CD4-positive, alpha-beta T cell treated with Interleukin-21 for 1 hour (primary cell): ENCODE data around the gene NADK2.

Experiments
- DNase-seq: peaks from one replicate; pipeline ENCODE4 v3.0.0-alpha.2; 2020

The NADK2 gene

DNA sequence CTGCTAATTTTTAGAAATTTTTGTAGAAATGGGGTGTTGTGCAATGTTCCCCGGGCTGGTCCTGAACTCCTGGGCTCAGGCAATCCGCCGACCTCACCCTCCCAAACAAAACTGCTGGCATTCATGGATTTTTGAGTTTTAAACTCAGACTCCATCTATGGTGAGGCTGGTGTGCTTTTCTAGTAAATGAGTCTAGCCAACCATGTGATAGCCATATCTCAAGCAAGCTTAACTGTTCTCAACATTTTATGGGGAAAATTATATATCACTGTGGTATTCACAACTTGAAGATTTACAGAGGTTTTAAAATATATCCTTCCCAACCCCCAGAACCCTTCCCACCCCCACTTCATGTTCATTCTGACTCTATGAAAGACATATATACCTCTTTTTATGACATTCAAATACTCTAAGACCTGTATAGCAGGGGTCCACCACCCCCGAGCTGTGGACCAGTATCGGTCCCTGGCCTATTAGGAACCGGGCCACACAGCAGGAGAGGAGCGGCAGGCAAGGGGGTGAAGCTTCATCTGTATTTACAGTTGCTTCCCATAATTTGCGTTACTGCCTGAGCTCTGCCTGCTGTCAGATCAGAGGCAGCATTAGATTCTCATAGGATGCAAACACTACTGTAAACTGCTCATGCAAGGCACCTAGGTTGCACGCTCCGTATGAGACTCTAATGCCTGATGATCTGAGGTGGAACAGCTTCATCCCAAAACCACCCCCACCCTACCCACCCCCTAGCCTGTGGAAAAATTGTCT, 4.5 kb upstream of the NADK2 start:
- no peak for DNase-seq

GRCh38 chr5:36244076-36244475, 2.4 kb upstream of the NADK2 start:
- DNase-seq, result no peak

DNA sequence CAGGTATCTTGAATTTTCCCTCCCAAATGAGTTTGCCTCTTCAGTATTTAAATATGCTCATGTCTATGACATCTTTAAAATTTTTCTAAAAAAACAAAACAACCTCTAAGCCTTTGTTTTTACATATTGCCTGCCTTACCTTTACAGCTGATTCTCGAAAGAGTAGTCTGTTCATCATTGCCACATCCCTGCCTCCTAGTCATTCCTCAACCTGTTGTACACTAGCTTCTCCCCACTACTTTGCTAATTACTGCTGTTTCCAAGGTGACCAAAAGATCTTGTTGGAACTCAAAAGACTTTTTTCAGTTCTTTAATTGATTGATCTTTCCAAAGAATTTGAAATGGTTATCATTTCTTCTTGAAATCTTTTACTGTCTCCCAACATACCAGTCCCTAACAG, 1.9 kb upstream of the NADK2 start:
- no peak for DNase-seq

GRCh38 chr5:36242534-36243485, 1.1 kb upstream of the NADK2 start:
- DNase-seq, result no peak

GRCh38 chr5:36240779-36241630, 720 bp downstream of the NADK2 start:
- DNase-seq, result peak; percentile 17

- DNase-seq, result no peak
Observed at GRCh38 chr5:36239370-36240293, 2.1 kb downstream of the NADK2 start.

DNA sequence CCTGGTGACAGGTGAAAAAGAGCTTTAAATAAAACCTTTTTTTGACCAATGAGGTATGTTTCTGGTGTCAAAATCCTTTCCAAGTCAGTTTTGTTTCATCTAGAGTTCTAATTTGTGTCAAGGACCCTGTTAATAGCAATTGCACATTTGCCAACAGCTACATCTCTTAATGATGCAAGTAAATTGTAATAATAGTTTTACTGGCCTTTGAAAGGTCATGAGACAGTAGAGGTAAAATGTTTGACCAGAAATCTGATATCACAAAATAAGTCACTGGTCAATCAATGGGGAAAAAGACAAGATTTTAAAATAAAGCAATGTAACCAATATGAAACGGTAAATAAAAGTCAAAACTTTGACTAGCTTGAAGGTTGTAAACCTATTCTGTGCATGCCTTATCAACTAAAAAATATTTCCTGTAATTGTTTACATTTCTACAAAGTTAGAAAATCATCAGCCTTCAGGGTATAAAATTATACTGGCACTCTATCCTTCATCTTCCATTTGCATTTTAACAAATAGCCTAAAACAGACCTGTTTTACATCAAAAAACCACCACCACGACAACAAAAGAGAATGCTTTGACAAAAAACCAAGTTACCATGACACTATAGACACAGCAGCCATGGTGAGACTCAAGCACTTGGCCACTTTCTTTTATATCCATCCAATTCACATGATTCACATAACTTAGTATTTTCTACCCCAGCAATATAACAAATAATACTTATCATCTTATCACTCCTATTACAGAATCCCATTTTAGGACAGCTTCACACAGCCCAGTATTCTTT, 3.0 kb downstream of the NADK2 start:
- no peak for DNase-seq

GRCh38 chr5:36237751-36238150, 4.0 kb downstream of the NADK2 start:
- no peak for DNase-seq

DNA sequence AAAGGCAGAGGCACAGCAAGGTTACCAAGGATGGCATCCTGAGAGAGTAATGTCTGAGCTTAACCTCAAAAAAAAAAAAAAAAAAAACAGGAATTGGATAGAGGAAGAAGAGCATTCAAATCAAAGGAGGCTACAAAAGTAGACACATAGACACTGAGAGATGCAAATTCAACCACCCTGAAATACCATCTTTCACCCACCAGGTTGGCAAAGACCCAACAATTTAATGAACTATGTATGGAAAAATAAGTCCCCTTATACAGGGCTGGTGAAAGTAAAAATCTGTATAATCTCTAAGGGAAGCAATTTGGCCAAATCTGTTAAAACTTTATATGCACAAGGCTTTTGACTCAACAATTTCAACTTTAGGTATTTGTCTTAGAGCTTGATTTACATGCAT, 4.9 kb downstream of the NADK2 start:
- no peak for DNase-seq

DNA sequence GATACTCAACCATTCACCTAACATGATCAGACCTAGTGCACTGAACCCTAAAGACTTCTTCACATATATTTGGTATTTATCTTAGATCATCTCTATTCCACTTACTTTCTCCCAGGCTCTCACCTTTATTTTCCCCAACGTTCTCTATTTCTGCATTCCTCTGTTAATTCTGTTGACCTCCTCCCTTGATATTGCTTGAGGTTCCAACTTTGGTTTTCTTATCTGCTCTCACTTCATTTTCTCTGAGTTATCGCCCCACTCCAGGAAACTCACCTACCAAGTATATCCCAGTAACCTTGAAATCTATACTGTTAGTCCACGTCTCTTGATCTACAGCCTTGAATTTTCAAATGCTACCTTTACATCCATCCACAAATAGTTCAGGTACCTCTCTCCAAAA, 9.2 kb downstream of the NADK2 start:
- no peak for DNase-seq

- no peak for DNase-seq
Observed at GRCh38 chr5:36230151-36230790, 11.5 kb downstream of the NADK2 start.

DNA sequence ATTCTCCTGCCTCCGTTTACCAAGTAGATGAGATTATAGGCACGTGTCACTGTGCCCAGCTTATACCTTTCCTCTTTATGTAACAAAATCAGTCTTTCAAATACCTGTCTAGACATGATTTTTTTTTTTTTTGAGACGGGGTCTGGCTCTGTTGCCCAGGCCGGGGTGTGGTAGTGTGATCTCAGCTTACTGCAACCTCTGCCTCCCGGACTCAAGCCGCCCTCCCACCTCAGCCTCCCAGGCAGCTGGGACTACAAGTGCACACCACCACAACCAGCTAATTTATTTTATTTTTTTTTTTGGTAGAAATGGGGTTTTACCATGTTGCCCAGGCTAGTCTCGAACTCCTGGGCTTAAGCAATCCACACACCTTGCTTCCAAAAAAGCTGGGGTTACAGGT, 13.2 kb downstream of the NADK2 start:
- no peak for DNase-seq

- DNase-seq, result no peak
Observed at GRCh38 chr5:36227046-36227445, 14.7 kb downstream of the NADK2 start.

DNA sequence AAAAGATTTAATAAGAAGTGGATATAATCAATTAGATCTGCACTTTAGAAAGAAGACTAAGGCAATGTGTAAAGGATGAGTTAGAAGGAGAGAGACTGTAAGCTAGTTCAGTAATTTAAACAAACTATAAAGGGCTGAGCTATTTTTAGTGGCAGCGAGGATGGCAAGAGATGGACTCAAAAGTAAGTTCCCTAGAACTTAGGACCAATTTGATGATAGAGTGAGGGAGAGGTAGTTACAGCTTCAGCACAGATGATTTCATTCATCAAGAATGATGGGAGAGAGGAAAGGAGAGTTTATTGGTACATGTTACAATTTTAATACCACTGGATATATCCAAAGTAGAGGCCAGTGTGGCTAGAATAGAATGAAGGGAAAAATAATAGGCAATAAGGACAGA, 19.1 kb downstream of the NADK2 start:
- no peak for DNase-seq

- no peak for DNase-seq
Observed at GRCh38 chr5:36217988-36218387, 23.7 kb downstream of the NADK2 start.

DNA sequence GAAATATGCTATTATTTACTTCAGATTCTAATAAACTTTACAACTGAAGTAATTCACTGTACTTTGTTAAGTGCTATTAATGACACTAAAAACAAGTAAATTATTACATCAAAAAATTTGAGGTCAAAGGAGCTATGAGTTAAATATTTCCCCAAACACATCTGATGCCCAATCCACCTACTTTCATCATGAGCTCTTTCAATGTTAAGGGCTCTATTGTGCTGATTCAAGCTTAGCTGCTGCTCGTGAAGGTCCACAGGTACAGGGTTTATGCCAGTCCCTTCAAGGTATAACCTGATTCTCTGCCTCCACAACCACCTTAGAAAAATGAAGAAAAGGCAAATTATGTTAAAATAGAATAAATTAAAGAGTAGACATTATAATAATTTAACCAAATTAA, 24.2 kb downstream of the NADK2 start:
- no peak for DNase-seq

- no peak for DNase-seq
Observed at GRCh38 chr5:36215910-36216309, 25.8 kb downstream of the NADK2 start.

DNA sequence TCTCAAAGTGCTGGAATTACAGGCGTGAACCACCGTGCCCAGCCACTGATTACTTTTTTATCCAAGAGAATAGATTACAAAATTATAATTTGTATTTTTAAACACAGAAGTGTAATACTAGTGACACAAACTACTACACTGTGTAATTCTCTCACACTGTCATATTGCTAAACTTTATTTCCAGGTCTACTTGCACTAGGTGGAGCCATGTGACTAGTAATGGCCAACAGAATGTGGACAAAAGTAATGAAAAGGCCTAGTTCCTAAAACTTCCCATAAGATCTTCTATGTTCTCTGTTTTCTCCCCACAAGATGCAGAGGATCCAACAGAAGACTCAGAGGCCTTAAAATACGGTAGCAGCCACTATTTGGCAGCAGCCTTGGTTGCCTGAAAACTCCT, 27.3 kb downstream of the NADK2 start:
- peak; percentile 5 for DNase-seq

- DNase-seq, result no peak
Observed at GRCh38 chr5:36209664-36210063, 32.1 kb downstream of the NADK2 start.

DNA sequence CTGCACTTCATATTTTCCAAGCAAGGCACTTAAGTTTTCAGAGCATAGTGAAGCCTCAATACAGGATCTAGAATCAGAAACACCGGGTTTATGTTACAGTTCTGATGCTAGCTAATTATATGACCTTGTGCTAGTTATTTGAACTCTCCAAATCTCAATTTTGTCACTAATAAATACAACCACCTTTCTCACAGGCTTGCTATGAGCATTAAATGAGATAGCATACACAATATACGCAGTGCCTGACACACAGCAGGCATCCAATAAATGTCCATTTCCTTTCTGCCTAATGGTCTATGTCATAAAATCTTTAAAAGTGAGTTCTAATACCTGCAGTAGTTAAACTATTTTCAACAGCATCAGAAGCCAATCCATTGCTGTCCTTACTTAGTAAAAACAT, 32.9 kb downstream of the NADK2 start:
- DNase-seq, result no peak

DNA sequence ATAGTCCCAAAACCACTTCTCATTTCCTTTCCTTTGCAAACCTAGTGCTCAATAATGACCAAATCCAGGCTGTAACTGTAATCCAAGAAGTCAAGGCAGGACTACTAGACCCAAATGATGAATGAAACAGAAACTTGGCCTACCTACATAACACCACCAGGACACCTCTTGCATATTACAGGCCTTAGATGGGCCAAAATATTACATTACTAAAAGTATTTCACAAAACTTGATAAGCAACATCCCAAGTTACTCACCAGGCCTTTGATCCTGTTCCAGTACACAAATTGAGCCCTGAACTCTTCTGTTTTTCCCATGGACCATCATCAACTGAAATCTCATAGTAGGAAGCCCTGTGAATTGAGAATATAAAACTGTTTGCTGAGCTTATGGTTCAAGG, 34.8 kb downstream of the NADK2 start:
- no peak for DNase-seq
